HepG2 (cell line): Measurements from ENCODE around the gene OOSP3. TPM values are rescaled to one million over a fixed set of nuclear protein-coding genes. Genes with fewer than 3 reads are reported as not detected.

Experiments used
- ATAC-seq: fragments of 200-7000 bp; cut with Tn5 transposase; 3 replicates; pipeline ENCODE4 v1.9.1; 2020; ENCODE audit warnings: mild to moderate bottlenecking, moderate library complexity
- BruUV-seq: library from RNA; stranded (reverse); fragments of 400-500 nt; replicated peaks from 2 replicates; lab custom pipeline; 2021; lab: Mats Ljungman, UMichigan
- CTCF ChIA-PET: fragments of 300-600 bp; formaldehyde crosslinking; extraction: SDS; loops from one replicate; lab custom pipeline; 2021; ENCODE audit warnings: low total read pairs, inconsistent platforms, low intra/inter-chr PET ratio; lab: Yijun Ruan, JAX
- POLR2A ChIA-PET: fragments of 350-600 bp; sonication (Branson Sonifier 250); formaldehyde crosslinking; loops from one replicate; lab custom pipeline; 2020; ENCODE audit warnings: antibody characterized with exemption, inconsistent platforms; lab: Yijun Ruan, JAX
- DNase-seq: peaks from one replicate; pipeline ENCODE4 v3.0.0-alpha.2; 2015; ENCODE audit warnings: low spot score
- FAIRE-seq: peaks from 3 replicates; lab custom pipeline; 2011; peaks lifted over from hg19 to GRCh38; lab: Jason Lieb, UNC
- H2AFZ ChIP-seq: one replicate; pipeline ENCODE4 v1.6.1; 2011; ENCODE audit warnings: low read length, inconsistent platforms
- H3K27ac ChIP-seq: fragments of 300-600 bp; 3 replicates; pipeline ENCODE4 v1.8.0; 2011; ENCODE audit warnings: mixed run types, mild to moderate bottlenecking, mixed read lengths, low read length, inconsistent platforms; ENCODE audit not compliant: insufficient read depth; ENCODE audit errors: extremely low read length
- H3K27me3 ChIP-seq, 2 experiments: fragments of 200-600 bp in 1 of 2; 2 replicates in 1 of 2; 3 replicates in 1 of 2; pipeline versions ENCODE4 v1.6.0 to v1.8.0; 2011; ENCODE audit warnings: low read length in 2 of 2, mild to moderate bottlenecking in 2 of 2, moderate library complexity in 2 of 2, inconsistent platforms in 1 of 2; ENCODE audit not compliant: insufficient read depth in 2 of 2, control insufficient read depth in 1 of 2
- H3K36me3 ChIP-seq, 2 experiments: fragments of 200-600 bp in 1 of 2; replicated peaks in 1 of 2; 2 replicates in 1 of 2; 3 replicates in 1 of 2; pipeline versions ENCODE4 v1.5.1 to v1.8.0; 2011; ENCODE audit warnings: low read length in 2 of 2, inconsistent platforms in 1 of 2; ENCODE audit not compliant: insufficient read depth in 2 of 2, control insufficient read depth in 1 of 2
- H3K4me1 ChIP-seq: 2 replicates; pipeline ENCODE4 v1.5.1; 2012; ENCODE audit warnings: low read length, inconsistent platforms; ENCODE audit not compliant: insufficient read depth
- H3K4me2 ChIP-seq: 2 replicates; pipeline ENCODE4 v1.6.0; 2011; ENCODE audit warnings: low read depth, low read length, inconsistent platforms
- H3K4me3 ChIP-seq, 3 experiments: fragments of 200-600 bp in 1 of 3; sonication (generic), shearing (Covaris generic) in 1 of 3; replicated peaks in 1 of 3; 2 replicates each; pipeline ENCODE4 v1.5.1; 2011 to 2016; ENCODE audit warnings: low read length in 3 of 3, inconsistent platforms in 2 of 3, low read depth in 2 of 3, mild to moderate bottlenecking in 2 of 3, control low read depth in 1 of 3, mixed read lengths in 1 of 3; ENCODE audit not compliant: insufficient read depth in 1 of 3
- H3K79me2 ChIP-seq: one replicate; pipeline ENCODE4 v1.6.1; 2011; ENCODE audit warnings: low read length, inconsistent platforms; ENCODE audit not compliant: insufficient read depth
- H3K9ac ChIP-seq: 2 replicates; pipeline ENCODE4 v1.6.0; 2011; ENCODE audit warnings: mild to moderate bottlenecking, low read depth, low read length, inconsistent platforms; ENCODE audit not compliant: insufficient read depth
- H3K9me3 ChIP-seq: 2 replicates; pipeline ENCODE4 v1.5.1; 2012; ENCODE audit warnings: mild to moderate bottlenecking, low read length
- H4K20me1 ChIP-seq: 2 replicates; pipeline ENCODE4 v1.6.0; 2011; ENCODE audit warnings: inconsistent platforms, mild to moderate bottlenecking, low read length, moderate library complexity; ENCODE audit not compliant: insufficient read depth
- AGO1 ChIP-seq: fragments of 200-400 bp; formaldehyde crosslinking; IDR thresholded peaks from 2 replicates; pipeline ENCODE4 v1.6.1; 2017; ENCODE audit warnings: mild to moderate bottlenecking, low read depth, low read length, moderate library complexity; ENCODE audit not compliant: poor library complexity, severe bottlenecking
- ARNT2 ChIP-seq: sonication (generic); formaldehyde crosslinking; IDR thresholded peaks from 2 replicates; pipeline ENCODE4 v1.8.0; 2022; ENCODE audit warnings: mild to moderate bottlenecking, low read depth, missing genetic modification reagents, moderate library complexity
- ATF7 ChIP-seq, 2 experiments: fragments of 450-650 bp in 1 of 2; sonication (generic) in 1 of 2; formaldehyde crosslinking in 1 of 2; IDR thresholded peaks; 2 replicates each; pipeline versions ENCODE4 v1.4.0 to v1.6.1; 2016 to 2020; ENCODE audit warnings: antibody characterized with exemption in 1 of 2, mild to moderate bottlenecking in 1 of 2, missing genetic modification reagents in 1 of 2
- FOXO4 ChIP-seq: sonication (generic); formaldehyde crosslinking; conservative IDR thresholded peaks from 2 replicates; pipeline ENCODE4 v1.8.1; 2023; ENCODE audit warnings: missing genetic modification reagents
- HMGXB3 ChIP-seq: sonication (generic); formaldehyde crosslinking; IDR thresholded peaks from 2 replicates; pipeline ENCODE4 v1.4.0; 2020; ENCODE audit warnings: missing genetic modification reagents, borderline replicate concordance
- HNRNPH1 ChIP-seq: fragments of 200-400 bp; formaldehyde crosslinking; optimal IDR thresholded peaks from 2 replicates; pipeline ENCODE3; 2017; ENCODE audit warnings: mild to moderate bottlenecking, low read depth, low read length
- MED1 ChIP-seq: sonication (generic); formaldehyde crosslinking; IDR thresholded peaks from 2 replicates; pipeline ENCODE4 v1.4.0; 2020; ENCODE audit warnings: missing genetic modification reagents
- PRMT3 ChIP-seq: sonication (generic); formaldehyde crosslinking; IDR thresholded peaks from 2 replicates; pipeline ENCODE4 v1.8.1; 2022; ENCODE audit warnings: low read depth, mild to moderate bottlenecking, moderate library complexity, missing genetic modification reagents, borderline replicate concordance
- SMC3 ChIP-seq: IDR thresholded peaks from 2 replicates; pipeline ENCODE4 v1.6.1; 2011; ENCODE audit warnings: low read length, improper control_type of control experiment
- ZNF17 ChIP-seq: sonication (generic); formaldehyde crosslinking; IDR thresholded peaks from 2 replicates; pipeline ENCODE4 v1.5.0; 2020; ENCODE audit warnings: mild to moderate bottlenecking, missing genetic modification reagents
- ZNF326 ChIP-seq: sonication (generic); formaldehyde crosslinking; IDR thresholded peaks from 2 replicates; pipeline ENCODE4 v1.4.0; 2020; ENCODE audit warnings: missing genetic modification reagents, borderline replicate concordance
- ZNF335 ChIP-seq: sonication (generic); formaldehyde crosslinking; IDR thresholded peaks from 2 replicates; pipeline ENCODE4 v1.4.0; 2020; ENCODE audit warnings: missing genetic modification reagents
- ZNF33A ChIP-seq: sonication (generic); formaldehyde crosslinking; IDR thresholded peaks from 2 replicates; pipeline ENCODE4 v1.5.1; 2020; ENCODE audit warnings: missing genetic modification reagents, mild to moderate bottlenecking, moderate library complexity, borderline replicate concordance
- ZNF510 ChIP-seq: sonication (generic); formaldehyde crosslinking; IDR thresholded peaks from 2 replicates; pipeline ENCODE4 v1.4.0; 2020; ENCODE audit warnings: low read depth, mild to moderate bottlenecking, missing genetic modification reagents
- ZNF709 ChIP-seq: sonication (generic); formaldehyde crosslinking; IDR thresholded peaks from 2 replicates; pipeline ENCODE4 v1.5.0; 2020; ENCODE audit warnings: mild to moderate bottlenecking, missing genetic modification reagents
- whole genome bisulfite sequencing: methylation state at CpG from one replicate; pipeline ENCODE4 v1.1.6; 2017; ENCODE audit warnings: low lambda C conversion rate; 5-methylcytosine and 5-hydroxymethylcytosine counted together
- in situ Hi-C: cut with HindIII; loops from 2 replicates; pipeline ENCODE4 v1.10.0; 2017; ENCODE audit warnings: low pct_unique_long_range_greater_than_20kb; ENCODE audit not compliant: extremely low pct_ligation_motif_present
- intact Hi-C: fragments of 100-400 bp; cut with micrococcal nuclease; formaldehyde crosslinking; loops from one replicate; pipeline ENCODE4 v1.10.0; 2022; ENCODE audit not compliant: unreplicated experiment
- polyA plus RNA-seq, 8 experiments: library from polyadenylated mRNA; depleted of rRNA in 3 of 8; stranded (reverse) in 7 of 8; unstranded in 1 of 8; fragments of >200 nt; fragmentation: Illumina TruSeq in 4 of 8; extraction: Trizol in 4 of 8; gene quantifications; 2 replicates each; pipeline versions ENCODE4 v1.2.1 to v1.2.3, GENCODE V29; 2011 to 2016; ENCODE audit warnings: low read depth in 4 of 8, missing spikeins in 1 of 8, mixed read lengths in 1 of 8; ENCODE audit not compliant: insufficient read depth in 1 of 8
- total RNA-seq, 5 experiments: library from RNA; depleted of rRNA; stranded (reverse); fragments of >200 nt; fragmentation: Illumina TruSeq; extraction: Trizol; gene quantifications; 2 replicates each; pipeline ENCODE4 v1.2.3, GENCODE V29; 2016; ENCODE audit warnings: low read depth in 1 of 5
- TF ChIP-seq, protein P1 (sequence below): fragments of 450-650 bp; IDR thresholded peaks from 2 replicates; pipeline ENCODE4 v1.6.1; 2017
- TF ChIP-seq, protein P2 (sequence below): sonication (generic); formaldehyde crosslinking; IDR thresholded peaks from 2 replicates; pipeline ENCODE4 v1.8.0; 2022; ENCODE audit warnings: missing genetic modification reagents, low read depth, mild to moderate bottlenecking, borderline replicate concordance

Gene OOSP3
- total and polyA plus RNA-seq, 2 of the 13 experiments (the other 11 are each of a cell fraction or from before 2014, with no cell fraction given) = not detected

DNA sequence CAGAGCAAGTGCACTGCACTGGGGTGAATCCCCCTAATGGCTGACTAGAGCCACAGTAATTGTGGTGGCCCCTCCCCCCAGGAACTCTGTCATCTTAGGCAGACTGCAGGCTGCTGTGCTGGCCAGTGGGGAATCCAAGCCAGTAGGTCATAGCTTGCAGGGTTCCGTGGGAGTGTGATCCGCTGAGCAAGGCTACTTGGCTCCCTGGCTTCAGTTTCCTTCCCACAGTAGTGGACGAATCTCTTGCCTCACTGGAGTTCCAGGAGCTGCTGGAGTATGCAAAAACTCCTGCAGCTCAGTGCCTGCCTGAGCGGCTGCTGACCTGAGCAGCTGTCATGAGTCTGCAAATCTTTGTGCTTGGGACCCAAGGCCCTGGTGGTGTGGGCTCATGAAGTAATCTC, 13.2 kb downstream of the OOSP3 start (continued):
- TF ChIP-seq ARNT2 (no peak), MED1 (CRISPR knock-in tag) (no peak), HNRNPH1 (no peak), PRMT3 (CRISPR knock-in tag) (no peak)

DNA sequence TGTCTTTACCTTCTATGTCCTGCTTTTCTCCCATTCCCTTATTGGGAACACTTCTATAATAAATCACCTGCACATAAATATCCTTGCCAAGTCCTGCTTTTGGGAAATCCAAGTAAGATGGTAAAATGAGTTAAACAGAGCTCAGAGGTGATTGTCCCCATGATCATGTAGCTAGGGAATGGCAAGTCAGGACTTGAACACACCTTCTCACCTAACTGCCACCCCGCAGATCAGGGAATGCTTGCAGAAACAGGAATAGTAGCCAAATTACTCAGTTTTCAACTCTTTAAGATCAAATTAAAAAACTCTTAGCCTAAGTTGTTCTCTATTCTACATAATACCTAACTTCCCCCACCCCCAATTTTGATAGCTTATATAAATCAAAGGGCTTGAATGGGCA, 16.0 kb downstream of the OOSP3 start:
- Histone ChIP-seq H3K27ac (no peak overlapping the region), H3K27me3 (no peaks in the 10 kb centered on the region; a peak in 1 of 5 replicates), H3K79me2 (no peaks in the 10 kb centered on the region), H4K20me1 (no peaks in the 10 kb centered on the region), H3K4me3 (no peak overlapping the region), H2AFZ (no peak overlapping the region), H3K36me3 (no peaks in the 10 kb centered on the region), H3K4me1 (no peaks in the 10 kb centered on the region), H3K4me2 (no peak overlapping the region), H3K9me3 (no peaks in the 10 kb centered on the region), H3K9ac (no peak overlapping the region)
- BruUV-seq = no TSS peak
- WGBS = 6% methylated on average over 1 of the region's 1 CpG
- FAIRE-seq (no peak), ATAC-seq (no peak), DNase-seq (no peak)
- CTCF ChIA-PET = no interaction called here
- POLR2A ChIA-PET = no interaction called here
- intact Hi-C loops = no loop called here
- in situ Hi-C loops = no loop called here
- no peak for TF ChIP-seq SMC3
- no peak for TF ChIP-seq ATF7 (IDR thresholded peaks at IDR 0.05)
- TF ChIP-seq ATF7 (CRISPR knock-in tag; IDR thresholded peaks at IDR 0.05) = no peak
- no peak for TF ChIP-seq ZNF326 (CRISPR knock-in tag)
- no peak for TF ChIP-seq ZNF709
- no peak for TF ChIP-seq ZNF17 (CRISPR knock-in tag)
- no peak for TF ChIP-seq ZNF33A (CRISPR knock-in tag)
- TF ChIP-seq FOXO4 (CRISPR knock-in tag) = no peak
- no peak for TF ChIP-seq ZNF510 (CRISPR knock-in tag)
- no peak for TF ChIP-seq HMGXB3 (CRISPR knock-in tag)
- no peak for TF ChIP-seq ZNF335
- TF ChIP-seq, protein P1, sequence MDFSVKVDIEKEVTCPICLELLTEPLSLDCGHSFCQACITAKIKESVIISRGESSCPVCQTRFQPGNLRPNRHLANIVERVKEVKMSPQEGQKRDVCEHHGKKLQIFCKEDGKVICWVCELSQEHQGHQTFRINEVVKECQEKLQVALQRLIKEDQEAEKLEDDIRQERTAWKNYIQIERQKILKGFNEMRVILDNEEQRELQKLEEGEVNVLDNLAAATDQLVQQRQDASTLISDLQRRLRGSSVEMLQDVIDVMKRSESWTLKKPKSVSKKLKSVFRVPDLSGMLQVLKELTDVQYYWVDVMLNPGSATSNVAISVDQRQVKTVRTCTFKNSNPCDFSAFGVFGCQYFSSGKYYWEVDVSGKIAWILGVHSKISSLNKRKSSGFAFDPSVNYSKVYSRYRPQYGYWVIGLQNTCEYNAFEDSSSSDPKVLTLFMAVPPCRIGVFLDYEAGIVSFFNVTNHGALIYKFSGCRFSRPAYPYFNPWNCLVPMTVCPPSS = no peak
- TF ChIP-seq, protein P2, sequence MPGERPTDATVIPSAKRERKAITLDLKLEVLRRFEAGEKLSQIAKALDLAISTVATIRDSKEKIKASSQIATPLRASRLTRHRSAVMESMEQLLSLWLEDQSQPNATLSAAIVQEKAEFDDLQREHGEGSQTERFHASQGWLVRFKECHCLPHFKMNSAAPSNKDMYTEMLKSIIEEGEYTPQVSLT (CRISPR knock-in tag) = no peak
- no peak for TF ChIP-seq AGO1
